Mesenteric fat pad (tissue), 1 donor: Measurements from ENCODE around the gene SYT6. TPM values are rescaled to one million over a fixed set of nuclear protein-coding genes. Genes with fewer than 3 reads are reported as not detected.
"Not testable (repeated sequence)": the region's sequence is repeated elsewhere in the genome, so short reads cannot be mapped to it uniquely, and the experiment has no call there.

Experiments used
- DNase-seq: peaks from one replicate; pipeline ENCODE4 v3.0.0-alpha.2; 2020; ENCODE audit warnings: low spot score
- total RNA-seq: library from RNA; stranded (reverse); fragmentation: NEBNext Ultra II Directional; extraction: Animal tissue kit (Norgen Biotek cat#: 25700); gene quantifications from one replicate; pipeline ENCODE4 v1.2.1, GENCODE V29; 2021
- donor health status: DM: yes; HTN: yes; CAD: no.

SYT6 gene
- total RNA-seq, 1 donor from 2014 or later: not detected

DNA sequence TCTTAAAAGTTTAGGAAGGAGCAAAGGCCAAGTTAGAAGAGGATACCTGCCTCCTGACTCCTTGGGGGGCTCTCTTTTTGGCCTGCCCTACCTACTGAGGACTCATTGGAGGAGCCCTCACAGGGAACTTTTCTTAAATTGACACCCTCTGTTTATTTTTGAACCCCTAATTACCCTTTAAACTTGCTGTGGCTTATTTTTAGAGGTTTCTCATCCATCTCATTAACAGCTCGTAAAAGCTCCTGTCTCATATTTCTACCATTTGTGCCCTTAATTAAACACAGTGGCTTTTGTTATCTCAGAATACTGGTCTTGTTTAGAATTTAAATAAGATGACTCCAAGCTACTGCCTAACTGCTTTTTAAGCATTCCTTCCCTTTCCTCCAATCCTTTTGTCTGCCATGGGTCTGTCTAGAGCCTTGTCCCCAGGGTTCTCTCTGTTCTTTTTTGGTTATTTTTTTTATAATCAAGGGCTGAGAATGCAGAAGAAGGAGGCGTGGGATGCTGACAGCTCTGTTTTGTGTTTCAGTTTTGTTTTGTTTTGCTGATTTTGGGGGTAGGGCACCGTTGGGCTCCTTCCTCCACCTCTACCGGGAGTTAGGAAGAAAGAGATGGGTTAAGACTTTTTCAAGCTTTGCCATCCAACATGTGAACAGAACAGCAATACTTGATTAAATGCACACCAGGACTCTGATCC, 78.0 kb downstream of the SYT6 start:
- DNase-seq: no peak

DNA sequence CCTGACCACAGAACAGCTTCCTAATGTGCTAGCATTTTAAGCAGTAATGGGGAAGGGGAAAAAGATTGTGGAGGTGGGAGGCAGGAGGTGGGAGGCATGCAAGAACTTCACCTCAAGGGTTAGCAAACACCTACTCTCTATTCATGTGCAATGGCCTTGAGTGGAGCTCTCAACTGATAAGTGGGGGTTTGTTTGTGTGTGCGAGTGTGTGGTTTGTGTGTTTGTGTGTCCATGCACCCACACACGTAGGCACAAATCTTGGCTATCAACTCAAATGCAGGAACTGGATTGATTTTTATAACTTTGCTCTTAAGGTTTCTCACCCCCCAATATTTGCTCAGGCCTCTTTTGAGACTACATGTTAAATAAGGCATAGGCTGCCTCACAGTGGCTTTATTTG, 78.6 kb downstream of the SYT6 start:
- no peak for DNase-seq

DNA sequence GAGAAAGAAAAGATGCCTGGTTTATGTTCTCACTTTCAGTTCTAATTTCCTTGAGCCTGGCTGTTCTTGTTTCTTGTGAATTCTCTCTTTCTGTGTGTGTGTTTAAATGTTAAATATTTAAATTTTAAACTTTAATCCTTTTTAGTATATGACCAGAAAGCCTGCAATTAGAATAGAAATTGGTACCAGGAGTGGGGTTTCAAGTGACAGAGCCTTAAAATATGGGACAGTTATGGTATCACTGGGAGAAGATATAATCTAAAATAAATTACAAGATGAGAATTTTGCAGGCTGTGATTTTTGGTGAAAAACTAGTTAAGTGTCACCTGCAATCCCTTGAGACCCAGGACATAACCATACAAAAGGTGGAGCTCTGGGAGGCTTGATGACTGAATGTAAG, 81.4 kb downstream of the SYT6 start:
- DNase-seq: no peak

DNA sequence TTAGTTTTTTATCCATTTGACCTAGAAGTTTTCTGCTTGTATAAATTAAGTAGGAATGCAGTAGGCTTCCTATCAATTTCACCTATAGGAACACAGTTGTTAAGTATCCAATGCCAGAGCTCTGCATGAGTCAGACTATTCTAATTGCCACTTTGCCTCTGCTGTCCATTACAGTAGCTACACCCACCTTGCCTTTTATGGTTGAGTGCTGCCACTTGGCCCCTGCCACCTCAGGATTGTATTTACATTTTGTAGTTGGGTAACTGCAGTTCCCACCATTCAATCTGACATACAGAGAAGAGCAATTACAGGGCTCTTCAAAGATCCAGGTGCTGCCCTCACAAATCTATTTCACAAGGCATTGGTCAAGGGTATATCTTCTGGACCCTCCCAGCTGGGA, 83.9 kb downstream of the SYT6 start:
- not testable (repeated sequence) for DNase-seq

DNA sequence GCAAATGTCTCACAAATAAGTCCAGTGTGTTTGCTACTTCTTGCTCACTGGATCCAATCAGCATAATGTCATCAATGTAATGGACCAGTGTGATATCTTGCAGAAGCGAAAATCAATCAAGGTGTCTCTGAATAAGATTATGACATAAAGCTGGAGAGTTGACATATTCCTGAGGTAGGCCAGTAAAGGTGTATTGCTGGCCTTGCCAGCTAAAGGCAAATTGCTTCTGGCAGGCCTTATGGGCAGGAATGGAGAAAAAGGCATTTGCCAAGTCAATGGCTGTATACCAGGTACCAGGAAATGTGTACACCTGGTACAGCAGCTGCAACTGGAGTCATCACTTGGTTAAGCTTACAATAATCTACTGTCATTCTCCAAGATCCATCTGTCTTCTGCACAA, 85.0 kb downstream of the SYT6 start:
- not testable (repeated sequence) for DNase-seq

DNA sequence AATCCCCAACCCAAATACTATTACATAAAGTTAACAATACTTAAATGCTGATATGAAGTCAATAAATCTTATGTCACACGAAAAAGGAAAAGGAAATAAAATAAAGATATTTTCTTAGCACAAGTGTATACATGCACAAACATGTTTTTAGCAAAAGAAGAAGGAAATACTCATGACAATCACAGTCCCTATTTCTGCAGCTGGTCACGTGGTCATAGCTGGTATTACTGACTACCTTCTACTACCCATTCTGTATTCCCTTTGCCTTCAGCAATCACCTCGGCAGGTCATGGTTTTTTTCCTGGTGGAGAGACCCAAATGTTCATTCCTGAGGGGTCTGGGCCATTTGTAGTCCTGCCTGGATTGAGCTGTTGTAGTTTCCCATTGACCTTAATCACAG, 88.0 kb downstream of the SYT6 start:
- not testable (repeated sequence) for DNase-seq

DNA sequence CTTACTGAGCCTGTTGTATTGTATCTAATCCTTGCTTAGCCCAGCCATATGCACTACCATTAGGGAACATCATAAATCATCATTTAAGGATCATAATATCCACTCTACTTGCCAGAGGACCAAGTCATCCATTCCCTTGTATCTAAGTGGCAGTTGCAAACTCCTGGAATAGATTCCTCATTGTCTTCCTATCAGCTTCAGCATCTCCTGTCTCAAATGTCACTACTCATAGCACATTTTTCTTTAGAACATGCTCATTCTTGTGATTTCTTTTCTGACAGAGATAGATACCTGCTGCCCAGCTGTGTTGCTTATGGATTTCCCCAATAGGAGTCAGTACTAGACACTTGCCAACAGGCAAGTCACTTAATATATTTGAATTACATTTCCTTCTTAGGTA, 90.1 kb downstream of the SYT6 start:
- no peak for DNase-seq

DNA sequence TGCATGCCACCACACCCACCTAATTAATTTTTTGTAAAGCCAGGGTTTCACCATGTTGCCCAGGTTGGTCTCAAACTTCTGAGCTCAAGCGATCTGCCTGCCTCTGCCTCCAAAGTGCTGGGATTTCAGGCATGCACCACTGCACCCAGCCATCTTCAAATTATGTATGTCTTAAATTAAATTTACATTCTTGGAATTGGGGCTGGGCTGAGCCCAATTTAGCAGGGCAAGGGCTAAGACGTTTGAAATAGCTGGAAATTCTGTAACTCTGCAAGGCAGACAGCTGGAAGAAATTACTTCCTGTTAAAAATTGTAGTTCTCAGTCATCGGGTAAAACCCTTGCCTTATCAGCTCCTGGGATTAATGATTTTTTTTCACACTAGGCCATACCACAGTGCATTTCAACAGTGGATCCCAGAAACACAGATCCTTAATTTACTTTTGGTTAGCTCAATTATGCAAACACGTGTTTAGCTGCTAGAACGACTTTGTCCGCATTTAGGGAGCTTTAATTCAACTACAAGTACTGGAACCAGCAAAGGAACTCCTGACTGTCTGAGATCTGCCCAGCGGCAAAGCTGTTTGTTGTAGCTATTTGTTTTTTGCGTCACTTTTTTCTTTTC, 91.1 kb downstream of the SYT6 start:
- no peak for DNase-seq

DNA sequence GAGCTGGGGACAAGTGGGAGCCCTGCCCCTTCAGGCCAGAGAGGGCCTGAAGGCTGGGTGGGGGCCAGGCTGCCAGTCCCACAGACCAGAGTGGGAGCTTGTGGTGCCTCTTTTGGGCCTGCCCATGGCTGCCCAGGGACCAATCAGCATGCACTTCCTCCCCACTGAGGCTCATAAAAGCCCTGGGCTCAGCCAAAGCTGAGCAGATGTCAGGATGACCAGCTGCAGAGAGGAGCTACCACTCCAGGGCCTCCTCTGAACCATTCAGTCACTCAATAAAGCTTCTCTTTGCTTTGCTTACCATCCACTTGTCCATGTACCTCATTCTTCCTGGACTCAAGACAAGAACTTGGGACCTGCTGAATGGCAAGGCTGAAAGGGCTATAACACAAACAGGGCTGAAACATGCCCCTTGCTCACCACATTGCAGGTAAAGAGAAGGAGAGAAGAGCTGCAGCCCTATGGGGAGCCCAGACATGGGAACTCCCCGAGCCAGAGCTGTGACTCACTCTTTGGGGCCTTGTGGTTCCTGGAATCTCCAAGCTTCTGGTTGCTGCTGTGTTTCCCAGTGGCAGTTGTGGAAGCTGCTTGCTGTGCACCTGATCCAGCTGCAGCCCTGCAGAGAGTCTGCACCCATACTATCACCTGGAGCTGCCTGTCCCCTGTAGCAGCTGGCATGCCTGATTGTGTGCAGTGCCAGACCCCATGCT, 92.4 kb downstream of the SYT6 start:
- DNase-seq: no peak

DNA sequence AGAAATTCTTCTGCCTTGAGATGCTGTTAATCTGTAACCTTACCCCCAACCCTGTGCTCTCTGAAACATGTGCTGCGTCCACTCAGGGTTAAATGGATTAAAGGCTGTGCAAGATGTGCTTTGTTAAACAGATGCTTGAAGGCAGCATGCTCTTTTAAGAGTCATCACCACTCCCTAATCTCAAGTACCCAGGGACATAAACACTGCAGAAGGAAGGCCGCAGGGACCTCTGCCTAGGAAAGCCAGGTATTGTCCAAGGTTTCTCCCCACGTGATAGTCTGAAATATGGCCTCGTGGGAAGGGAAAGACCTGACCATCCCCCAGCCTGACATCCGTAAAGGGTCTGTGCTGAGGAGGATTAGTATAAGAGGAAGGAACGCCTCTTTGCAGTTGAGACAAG, 95.4 kb downstream of the SYT6 start:
- not testable (repeated sequence) for DNase-seq

DNA sequence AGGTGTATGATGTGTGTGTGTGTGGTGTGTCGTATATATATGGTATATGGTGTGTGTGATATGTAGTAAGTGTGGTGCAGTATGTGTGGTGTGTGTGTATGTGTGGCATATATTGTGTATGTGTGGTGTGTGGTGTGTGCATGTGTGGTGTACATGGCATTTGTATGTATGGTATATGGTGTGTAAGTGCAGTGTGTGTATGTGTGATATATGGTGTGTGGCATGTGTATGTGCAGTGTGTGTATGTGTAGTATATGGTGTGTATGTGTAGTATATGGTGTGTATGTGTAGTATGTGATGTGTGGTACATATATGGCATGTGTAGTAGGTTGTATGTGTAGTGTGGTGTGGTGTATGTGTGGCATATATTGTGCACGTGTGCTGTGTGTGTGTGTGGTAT, 99.5 kb downstream of the SYT6 start:
- DNase-seq: no peak

DNA sequence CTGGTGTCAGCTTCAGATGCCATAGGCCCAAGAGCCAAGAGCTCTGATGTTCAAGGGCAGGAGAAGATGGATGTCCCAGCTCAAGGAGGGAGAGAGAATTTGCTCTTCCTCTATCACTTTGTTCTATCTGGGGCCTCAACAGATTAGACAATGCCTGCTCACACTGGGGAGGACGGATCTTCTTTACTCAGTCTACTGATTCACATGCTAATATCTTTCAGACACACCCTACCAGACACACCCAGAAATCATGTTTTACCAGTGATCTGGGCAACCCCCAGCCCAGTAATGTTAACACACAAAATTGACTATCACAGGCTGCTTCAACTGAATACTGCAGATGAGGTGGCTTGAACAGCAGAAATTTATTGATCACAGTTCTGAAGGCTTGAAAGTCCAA, 105.4 kb downstream of the SYT6 start:
- DNase-seq: no peak

DNA sequence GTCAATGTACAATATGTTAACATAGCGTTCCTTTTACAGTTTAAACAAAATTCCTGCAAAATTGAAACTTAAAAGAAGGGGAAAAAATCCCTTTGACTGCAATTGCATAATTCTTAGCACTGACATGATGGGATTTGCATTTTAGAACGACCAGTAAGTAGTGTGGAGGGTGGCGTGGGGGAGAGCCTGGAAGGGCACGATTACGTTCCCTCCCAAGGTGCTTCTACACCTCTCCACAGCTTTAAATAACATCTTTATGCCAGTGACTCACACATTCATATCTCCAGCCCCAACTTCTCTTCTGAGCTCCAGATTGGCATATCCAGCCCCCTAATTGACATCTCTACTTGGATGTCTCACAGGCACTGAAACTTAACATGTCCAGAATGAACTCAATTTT, 110.1 kb downstream of the SYT6 start:
- DNase-seq: no peak

DNA sequence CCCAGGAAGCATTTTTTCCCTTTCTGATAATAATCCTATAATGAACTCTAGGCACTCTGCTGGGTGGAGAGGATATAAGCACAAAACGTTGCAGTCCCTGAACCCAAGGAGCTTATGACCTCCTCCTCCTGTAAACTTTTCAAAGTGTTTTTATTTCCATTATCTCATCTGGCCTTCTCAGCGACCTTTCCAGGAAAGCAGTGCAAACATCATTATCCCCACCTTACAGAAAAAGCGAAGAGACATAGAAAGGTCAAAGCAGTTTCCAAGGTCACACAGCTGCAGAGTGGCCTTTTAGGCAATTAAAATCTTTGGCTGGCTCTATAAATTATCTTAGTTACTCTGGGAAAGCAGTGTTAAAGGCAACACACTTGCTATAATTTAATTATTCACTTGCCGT, 110.6 kb downstream of the SYT6 start:
- DNase-seq: no peak

DNA sequence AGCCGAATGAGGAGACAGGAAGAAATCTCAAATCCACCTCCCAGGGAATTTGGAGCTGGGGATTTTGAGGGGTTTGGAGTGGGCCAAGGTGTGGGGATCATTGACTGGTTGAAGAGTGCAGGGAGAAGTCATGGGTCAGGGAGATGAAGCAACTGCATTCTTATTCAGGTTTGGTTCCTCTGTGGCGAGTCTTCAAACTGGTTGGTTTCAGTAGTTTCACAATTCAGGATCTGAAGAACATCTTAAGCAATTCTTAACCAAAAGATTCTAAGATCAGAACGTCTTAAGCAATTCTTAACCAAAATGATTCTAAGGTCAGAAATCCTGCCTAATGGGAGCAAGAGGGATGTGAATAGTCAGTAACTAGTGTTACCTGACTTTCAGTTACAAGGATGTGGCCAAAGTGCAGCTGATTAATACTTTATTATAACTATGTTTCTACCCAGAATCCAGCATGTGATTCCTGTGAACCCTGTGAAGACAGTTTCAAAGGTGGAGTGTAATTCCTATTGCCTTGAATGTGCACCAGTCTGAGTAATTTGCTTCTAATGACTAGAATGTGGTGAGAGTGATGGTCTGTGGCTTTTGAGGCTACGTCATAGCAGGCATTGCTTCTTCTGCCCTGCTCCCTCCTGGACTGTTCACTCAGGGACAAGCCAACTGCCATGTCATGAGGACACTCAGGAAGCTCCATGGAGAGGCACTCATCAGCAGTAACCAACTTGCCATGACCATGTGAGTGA, 113.2 kb downstream of the SYT6 start:
- no peak for DNase-seq

Other genes starting within 250 kb of the SYT6 start
- 8.5 TPM for gene AP4B1, start 249.1 kb downstream of the SYT6 start, total RNA-seq
- 5.8 TPM for gene DCLRE1B, start 248.5 kb downstream of the SYT6 start, total RNA-seq
- gene HIPK1, start 224.5 kb downstream of the SYT6 start, total RNA-seq: 78.9 TPM
- 44.3 TPM for gene OLFML3, start 174.4 kb downstream of the SYT6 start, total RNA-seq